SU-DHL-6 (cell line): Measurements from ENCODE around the gene ZG16B.

Experiments
- CTCF ChIP-seq: fragments of 200-600 bp; sonication (generic); IDR thresholded peaks from one replicate; pipeline ENCODE4 v1.5.1; 2017; ENCODE audit warnings: antibody characterized with exemption, mild to moderate bottlenecking, low read length, moderate library complexity; ENCODE audit not compliant: insufficient read depth, poor library complexity, severe bottlenecking
- EZH2phosphoT487 ChIP-seq: fragments of 200-600 bp; sonication (generic), shearing (Covaris generic); conservative IDR thresholded peaks from 2 replicates; pipeline ENCODE4 v1.6.1; 2018; ENCODE audit warnings: mild to moderate bottlenecking, antibody characterized with exemption, low read length, moderate library complexity, mixed read lengths

GRCh38 chr16:2825049-2825742 is 4.9 kb upstream of the ZG16B start:
- TF ChIP-seq EZH2phosphoT487: no peak
- TF ChIP-seq CTCF: no peak
